Osteoblast (primary cell): ENCODE results near the gene KRT6A. TPM values are rescaled to one million over a fixed set of nuclear protein-coding genes. Genes with fewer than 3 reads are reported as not detected.

Experiments used
- DNase-seq: peaks from one replicate; pipeline ENCODE4 v3.0.0; 2011; ENCODE audit warnings: low spot score, mixed read lengths; ENCODE audit not compliant: insufficient read length; ENCODE audit errors: missing footprints
- H2AFZ ChIP-seq: 2 replicates; pipeline ENCODE4 v1.6.0; 2011; ENCODE audit warnings: mild to moderate bottlenecking, low read length
- H3K27ac ChIP-seq: 2 replicates; pipeline ENCODE4 v1.5.1; 2011; ENCODE audit warnings: mild to moderate bottlenecking, low read depth, low read length, moderate library complexity
- H3K27me3 ChIP-seq: 2 replicates; pipeline ENCODE4 v1.6.0; 2012; ENCODE audit warnings: mild to moderate bottlenecking, control low read depth, inconsistent platforms, low read length, moderate library complexity; ENCODE audit not compliant: insufficient read depth
- H3K36me3 ChIP-seq: 2 replicates; pipeline ENCODE4 v1.5.1; 2011; ENCODE audit warnings: mild to moderate bottlenecking, low read length, control low read depth, moderate library complexity; ENCODE audit not compliant: insufficient read depth
- H3K4me1 ChIP-seq: 2 replicates; pipeline ENCODE4 v1.5.1; 2011; ENCODE audit warnings: mild to moderate bottlenecking, low read length, control low read depth, moderate library complexity; ENCODE audit not compliant: insufficient read depth
- H3K4me2 ChIP-seq: 2 replicates; pipeline ENCODE4 v1.6.0; 2011; ENCODE audit warnings: mild to moderate bottlenecking, low read length; ENCODE audit not compliant: insufficient read depth
- H3K4me3 ChIP-seq: fragments of 200-600 bp; sonication (generic); 3 replicates; pipeline ENCODE4 v1.5.1; 2012; ENCODE audit warnings: mild to moderate bottlenecking, low read length, inconsistent platforms; ENCODE audit not compliant: insufficient read depth
- H3K79me2 ChIP-seq: 2 replicates; pipeline ENCODE4 v1.6.0; 2012; ENCODE audit warnings: mild to moderate bottlenecking, low read length, control low read depth, inconsistent platforms; ENCODE audit not compliant: insufficient read depth
- H3K9me3 ChIP-seq: 2 replicates; pipeline ENCODE4 v1.5.1; 2011; ENCODE audit warnings: low read depth, low read length, control low read depth
- H4K20me1 ChIP-seq: 2 replicates; pipeline ENCODE4 v1.6.0; 2012; ENCODE audit warnings: mild to moderate bottlenecking, low read length, control low read depth; ENCODE audit not compliant: insufficient read depth
- total RNA-seq: library from RNA; depleted of rRNA; stranded (reverse); fragments of >200 nt; gene quantifications from 2 replicates; pipeline ENCODE4 v1.2.3, GENCODE V29; 2012
- TF ChIP-seq, protein P1 (sequence below): IDR thresholded peaks from 2 replicates; pipeline ENCODE4 v1.5.1; 2011; ENCODE audit warnings: mild to moderate bottlenecking, low read depth, low read length, moderate library complexity; ENCODE audit errors: extremely low read depth

Gene KRT6A
- total RNA-seq, 1 donor, result 0.72 TPM

DNA sequence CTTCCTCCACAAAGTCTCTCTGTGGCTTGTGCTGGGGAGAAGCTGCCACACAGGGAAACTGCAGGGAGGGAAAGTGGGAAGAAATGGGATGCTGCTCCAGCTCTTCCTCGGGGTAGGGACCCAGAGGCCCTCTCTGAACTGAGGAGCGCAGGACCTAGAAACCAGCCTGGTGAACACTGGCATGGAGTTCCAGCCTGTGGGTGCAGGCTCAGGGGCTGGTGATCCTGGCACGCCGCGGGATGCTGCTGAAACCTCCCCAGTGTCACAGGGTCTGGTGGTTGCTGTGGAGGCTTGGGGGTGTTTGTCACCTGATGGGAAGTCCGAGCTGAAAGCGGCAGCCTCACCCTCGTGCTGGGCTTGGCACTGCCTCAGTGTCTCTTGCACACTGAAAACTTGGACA is 53.6 kb downstream of the KRT6A start:
- no peak for DNase-seq
- H3K4me3 ChIP-seq, result no peak overlapping the region
- H3K27me3 ChIP-seq, result no peaks in the 10 kb centered on the region
- no peaks in the 10 kb centered on the region for H3K9me3 ChIP-seq
- no peak overlapping the region for H3K4me2 ChIP-seq
- TF ChIP-seq, protein P1, sequence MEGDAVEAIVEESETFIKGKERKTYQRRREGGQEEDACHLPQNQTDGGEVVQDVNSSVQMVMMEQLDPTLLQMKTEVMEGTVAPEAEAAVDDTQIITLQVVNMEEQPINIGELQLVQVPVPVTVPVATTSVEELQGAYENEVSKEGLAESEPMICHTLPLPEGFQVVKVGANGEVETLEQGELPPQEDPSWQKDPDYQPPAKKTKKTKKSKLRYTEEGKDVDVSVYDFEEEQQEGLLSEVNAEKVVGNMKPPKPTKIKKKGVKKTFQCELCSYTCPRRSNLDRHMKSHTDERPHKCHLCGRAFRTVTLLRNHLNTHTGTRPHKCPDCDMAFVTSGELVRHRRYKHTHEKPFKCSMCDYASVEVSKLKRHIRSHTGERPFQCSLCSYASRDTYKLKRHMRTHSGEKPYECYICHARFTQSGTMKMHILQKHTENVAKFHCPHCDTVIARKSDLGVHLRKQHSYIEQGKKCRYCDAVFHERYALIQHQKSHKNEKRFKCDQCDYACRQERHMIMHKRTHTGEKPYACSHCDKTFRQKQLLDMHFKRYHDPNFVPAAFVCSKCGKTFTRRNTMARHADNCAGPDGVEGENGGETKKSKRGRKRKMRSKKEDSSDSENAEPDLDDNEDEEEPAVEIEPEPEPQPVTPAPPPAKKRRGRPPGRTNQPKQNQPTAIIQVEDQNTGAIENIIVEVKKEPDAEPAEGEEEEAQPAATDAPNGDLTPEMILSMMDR, result no peak
- no peak overlapping the region for H2AFZ ChIP-seq
- H3K79me2 ChIP-seq, result no peaks in the 10 kb centered on the region
- no peak overlapping the region for H3K27ac ChIP-seq
- no peaks in the 10 kb centered on the region for H4K20me1 ChIP-seq
- peaks cover 39% of the 10 kb centered on the region for H3K4me1 ChIP-seq
- H3K36me3 ChIP-seq, result no peaks in the 10 kb centered on the region

DNA sequence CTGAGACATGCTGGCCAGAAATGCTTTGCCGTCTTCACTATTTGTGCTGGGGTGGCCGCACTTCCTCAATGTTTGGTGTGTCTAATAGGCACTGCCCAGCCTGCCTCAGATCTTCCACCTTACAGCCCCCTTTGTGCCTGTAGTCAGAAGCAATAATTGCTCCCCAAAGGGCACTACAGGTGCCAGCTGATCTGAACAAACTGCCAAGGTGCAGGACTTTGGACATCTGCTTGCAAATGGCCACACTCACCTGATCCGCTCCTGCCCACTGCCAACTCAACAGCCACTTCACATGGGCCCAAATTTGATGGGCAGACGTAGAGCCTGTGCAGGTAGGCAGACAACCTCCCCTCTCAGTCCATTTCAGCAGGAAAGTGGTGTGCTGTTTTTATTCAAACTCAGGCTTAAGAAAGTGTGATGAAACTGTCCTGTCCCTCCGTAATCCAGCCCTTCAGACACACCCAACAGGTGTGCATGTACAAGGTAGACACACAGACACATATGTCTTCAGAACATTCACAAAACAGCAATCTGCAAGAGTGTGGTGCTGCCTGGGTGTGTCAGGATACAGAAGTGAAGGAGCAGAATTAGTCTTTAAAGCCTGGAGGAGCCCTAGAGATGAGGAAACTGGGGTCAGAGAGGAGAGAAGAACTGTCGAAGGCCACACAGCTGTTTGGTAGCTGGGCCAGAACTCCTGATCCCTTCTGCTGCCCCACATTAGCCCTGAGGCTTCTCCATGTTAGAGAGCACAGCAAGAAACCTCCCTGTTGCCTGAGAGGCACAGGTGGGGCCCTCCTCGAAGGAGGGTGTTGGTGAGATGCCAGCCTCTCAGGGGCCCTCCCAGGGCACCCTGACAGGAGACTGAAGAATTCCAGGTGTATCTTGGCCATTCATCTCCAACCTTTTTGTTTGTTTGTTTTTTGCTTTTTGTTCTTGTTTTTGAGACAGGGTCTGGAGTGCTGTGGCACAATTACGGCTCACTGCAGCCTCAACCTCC is 54.5 kb downstream of the KRT6A start:
- no peak overlapping the region for H3K4me2 ChIP-seq
- no peaks in the 10 kb centered on the region for H3K9me3 ChIP-seq
- DNase-seq, result no peak
- no peak overlapping the region for H3K4me3 ChIP-seq
- no peaks in the 10 kb centered on the region for H4K20me1 ChIP-seq
- H3K4me1 ChIP-seq, result peaks cover 36% of the 10 kb centered on the region
- TF ChIP-seq, protein P1, result no peak
- no peaks in the 10 kb centered on the region for H3K27me3 ChIP-seq
- H2AFZ ChIP-seq, result no peak overlapping the region
- no peaks in the 10 kb centered on the region for H3K79me2 ChIP-seq
- H3K27ac ChIP-seq, result no peak overlapping the region
- H3K36me3 ChIP-seq, result no peaks in the 10 kb centered on the region

DNA sequence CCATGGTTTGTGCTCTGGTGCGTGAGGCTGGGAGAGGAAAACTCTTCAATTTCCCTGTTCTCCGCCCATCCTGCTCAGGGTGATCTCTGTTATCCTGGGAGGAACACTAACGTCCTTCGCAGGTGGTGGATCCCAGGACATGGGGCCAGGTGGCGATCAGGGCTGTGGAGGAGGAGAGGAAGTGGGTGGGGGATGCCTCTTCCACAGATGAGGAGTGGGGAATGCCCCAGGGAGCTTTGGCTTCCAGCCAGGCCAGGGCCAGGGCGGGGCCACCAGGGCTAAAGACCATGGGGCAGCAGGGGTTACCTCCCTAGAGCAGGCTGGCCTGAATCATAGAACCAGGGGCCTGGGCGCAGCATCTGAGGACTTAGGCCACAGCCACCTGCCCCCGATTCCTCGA is 55.5 kb downstream of the KRT6A start:
- TF ChIP-seq, protein P1, result no peak
- Histone ChIP-seq H3K4me3 (no peak overlapping the region), H3K9me3 (no peaks in the 10 kb centered on the region), H2AFZ (no peak overlapping the region), H3K27me3 (peaks cover 10% of the 10 kb centered on the region), H3K27ac (no peak overlapping the region), H3K4me1 (peaks cover 26% of the 10 kb centered on the region), H4K20me1 (no peaks in the 10 kb centered on the region), H3K36me3 (no peaks in the 10 kb centered on the region), H3K4me2 (no peak overlapping the region), H3K79me2 (no peaks in the 10 kb centered on the region)
- no peak for DNase-seq

Other genes starting within 250 kb of the KRT6A start
- gene KRT86, start 218.6 kb downstream of the KRT6A start, total RNA-seq, result under 0.01 and 0.36 TPM in 2 replicates
- gene KRT81, start 201.7 kb downstream of the KRT6A start, total RNA-seq, result 0.29 TPM in 1 of 2 replicates, not detected in the other
- gene KRT83, start 171.9 kb downstream of the KRT6A start, total RNA-seq, result not detected in 2 replicates
- not detected in 2 replicates for gene KRT85, start 125.8 kb downstream of the KRT6A start, total RNA-seq
- gene KRT84, start 107.6 kb downstream of the KRT6A start, total RNA-seq, result not detected in 2 replicates
- not detected in 2 replicates for gene KRT82, start 86.9 kb downstream of the KRT6A start, total RNA-seq
- gene KRT75, start 58.9 kb downstream of the KRT6A start, total RNA-seq, result under 0.01 TPM in 1 of 2 replicates, not detected in the other
- not detected in 2 replicates for gene KRT6B, start 41.1 kb downstream of the KRT6A start, total RNA-seq
- gene KRT6C, start 19.5 kb downstream of the KRT6A start, total RNA-seq, result not detected in 2 replicates
- gene KRT5, start 27.1 kb upstream of the KRT6A start, total RNA-seq, result 0.36 TPM in 1 of 2 replicates, not detected in the other
- gene KRT71, start 59.9 kb upstream of the KRT6A start, total RNA-seq, result not detected in 2 replicates
- not detected in 2 replicates for gene KRT74, start 80.6 kb upstream of the KRT6A start, total RNA-seq
- not detected in 2 replicates for gene KRT72, start 108.2 kb upstream of the KRT6A start, total RNA-seq
- not detected in 2 replicates for gene KRT73, start 125.3 kb upstream of the KRT6A start, total RNA-seq
- gene KRT2, start 159.0 kb upstream of the KRT6A start, total RNA-seq, result not detected in 2 replicates
- gene KRT1, start 187.2 kb upstream of the KRT6A start, total RNA-seq, result not detected in 2 replicates
- gene KRT77, start 210.3 kb upstream of the KRT6A start, total RNA-seq, result not detected in 2 replicates